Measurements from ENCODE around the gene SLC25A21.

DNA sequence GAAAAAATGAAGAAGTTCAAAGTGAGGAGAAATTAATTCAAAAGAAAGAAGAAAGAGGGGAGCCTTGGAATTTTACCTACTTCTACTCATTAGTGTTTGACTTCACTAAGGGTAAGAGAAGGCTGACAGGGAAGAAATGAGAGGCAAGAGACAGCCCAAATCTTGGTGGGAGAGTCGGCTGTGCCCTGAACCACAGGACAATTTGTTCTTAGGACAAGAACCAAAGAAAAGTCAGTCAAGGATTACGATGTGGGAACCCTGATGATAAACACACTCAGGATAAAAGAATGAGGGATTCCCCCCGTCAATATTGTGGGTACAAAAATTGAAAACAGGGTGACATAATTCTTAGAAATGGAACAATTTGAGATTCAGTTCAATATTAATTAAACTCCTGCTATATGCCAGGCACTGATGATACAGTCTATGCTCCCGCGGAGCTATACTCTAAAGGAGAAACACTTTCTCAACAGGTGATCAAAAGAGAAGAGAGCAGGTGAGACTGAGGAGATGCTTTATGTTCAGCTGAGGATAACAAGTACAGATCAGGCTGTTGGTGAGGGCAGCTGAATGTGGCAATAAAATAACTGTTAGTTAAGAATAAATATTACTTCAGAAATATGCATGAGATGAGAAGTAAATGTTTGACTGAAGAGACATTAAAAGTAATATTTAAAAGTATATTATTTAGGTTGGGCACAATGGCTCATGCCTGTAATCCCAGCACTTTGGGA is 175.4 kb downstream of the SLC25A21 start:
- TF ChIP-seq EGR1 (IDR thresholded peaks at IDR 0.05; ENCODE audit: borderline replicate concordance in 1 of 2, low read depth in 2 of 2, low read length in 2 of 2) (no peak), POLR2A (IDR thresholded peaks at IDR 0.05; ENCODE audit: low read depth, low read length) (no peak), BHLHE40 (IDR thresholded peaks at IDR 0.05; ENCODE audit: borderline replicate concordance in 1 of 2, low read depth in 2 of 2, low read length in 1 of 2) (no peak), TAF1 (IDR thresholded peaks at IDR 0.05; ENCODE audit: borderline replicate concordance, low read depth, low read length) (no peak), ETV6 (conservative IDR thresholded peaks at IDR 0.05 in 1 of 2, IDR thresholded peaks at IDR 0.05 in 1 of 2; ENCODE audit: borderline replicate concordance in 1 of 2, low read depth in 1 of 2) (no peak)
- TF ChIP-seq, protein P1, sequence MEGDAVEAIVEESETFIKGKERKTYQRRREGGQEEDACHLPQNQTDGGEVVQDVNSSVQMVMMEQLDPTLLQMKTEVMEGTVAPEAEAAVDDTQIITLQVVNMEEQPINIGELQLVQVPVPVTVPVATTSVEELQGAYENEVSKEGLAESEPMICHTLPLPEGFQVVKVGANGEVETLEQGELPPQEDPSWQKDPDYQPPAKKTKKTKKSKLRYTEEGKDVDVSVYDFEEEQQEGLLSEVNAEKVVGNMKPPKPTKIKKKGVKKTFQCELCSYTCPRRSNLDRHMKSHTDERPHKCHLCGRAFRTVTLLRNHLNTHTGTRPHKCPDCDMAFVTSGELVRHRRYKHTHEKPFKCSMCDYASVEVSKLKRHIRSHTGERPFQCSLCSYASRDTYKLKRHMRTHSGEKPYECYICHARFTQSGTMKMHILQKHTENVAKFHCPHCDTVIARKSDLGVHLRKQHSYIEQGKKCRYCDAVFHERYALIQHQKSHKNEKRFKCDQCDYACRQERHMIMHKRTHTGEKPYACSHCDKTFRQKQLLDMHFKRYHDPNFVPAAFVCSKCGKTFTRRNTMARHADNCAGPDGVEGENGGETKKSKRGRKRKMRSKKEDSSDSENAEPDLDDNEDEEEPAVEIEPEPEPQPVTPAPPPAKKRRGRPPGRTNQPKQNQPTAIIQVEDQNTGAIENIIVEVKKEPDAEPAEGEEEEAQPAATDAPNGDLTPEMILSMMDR (IDR thresholded peaks at IDR 0.05 in 2 of 3, conservative IDR thresholded peaks at IDR 0.05 in 1 of 3; ENCODE audit: control insufficient read depth in 2 of 3, extremely low read depth in 1 of 3, insufficient read depth in 1 of 3, low read depth in 3 of 3, low read length in 3 of 3) = no peak

Data from GM12878 (cell line).